Skin epidermis (tissue), 12 donors: ENCODE data around the gene DDX27.
"Not testable (repeated sequence)": the region's sequence is repeated elsewhere in the genome, so short reads cannot be mapped to it uniquely, and the experiment has no call there.

ENCODE experiments used
- H3K27ac ChIP-seq, 21 experiments: fragments of 200-600 bp; sonication (generic) in 11 of 21; one replicate each; pipeline ENCODE4 v1.5.0; 2020; ENCODE audit warnings: mild to moderate bottlenecking in 3 of 21, inconsistent platforms in 2 of 21, moderate library complexity in 2 of 21
- H3K4me3 ChIP-seq, 7 experiments: fragments of 200-600 bp; sonication (generic) in 2 of 7; one replicate each; pipeline ENCODE4 v1.5.0; 2020; ENCODE audit warnings: inconsistent platforms in 2 of 7, mild to moderate bottlenecking in 2 of 7, moderate library complexity in 1 of 7

The DDX27 gene, protein sequence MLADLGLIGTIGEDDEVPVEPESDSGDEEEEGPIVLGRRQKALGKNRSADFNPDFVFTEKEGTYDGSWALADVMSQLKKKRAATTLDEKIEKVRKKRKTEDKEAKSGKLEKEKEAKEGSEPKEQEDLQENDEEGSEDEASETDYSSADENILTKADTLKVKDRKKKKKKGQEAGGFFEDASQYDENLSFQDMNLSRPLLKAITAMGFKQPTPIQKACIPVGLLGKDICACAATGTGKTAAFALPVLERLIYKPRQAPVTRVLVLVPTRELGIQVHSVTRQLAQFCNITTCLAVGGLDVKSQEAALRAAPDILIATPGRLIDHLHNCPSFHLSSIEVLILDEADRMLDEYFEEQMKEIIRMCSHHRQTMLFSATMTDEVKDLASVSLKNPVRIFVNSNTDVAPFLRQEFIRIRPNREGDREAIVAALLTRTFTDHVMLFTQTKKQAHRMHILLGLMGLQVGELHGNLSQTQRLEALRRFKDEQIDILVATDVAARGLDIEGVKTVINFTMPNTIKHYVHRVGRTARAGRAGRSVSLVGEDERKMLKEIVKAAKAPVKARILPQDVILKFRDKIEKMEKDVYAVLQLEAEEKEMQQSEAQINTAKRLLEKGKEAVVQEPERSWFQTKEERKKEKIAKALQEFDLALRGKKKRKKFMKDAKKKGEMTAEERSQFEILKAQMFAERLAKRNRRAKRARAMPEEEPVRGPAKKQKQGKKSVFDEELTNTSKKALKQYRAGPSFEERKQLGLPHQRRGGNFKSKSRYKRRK

DNA sequence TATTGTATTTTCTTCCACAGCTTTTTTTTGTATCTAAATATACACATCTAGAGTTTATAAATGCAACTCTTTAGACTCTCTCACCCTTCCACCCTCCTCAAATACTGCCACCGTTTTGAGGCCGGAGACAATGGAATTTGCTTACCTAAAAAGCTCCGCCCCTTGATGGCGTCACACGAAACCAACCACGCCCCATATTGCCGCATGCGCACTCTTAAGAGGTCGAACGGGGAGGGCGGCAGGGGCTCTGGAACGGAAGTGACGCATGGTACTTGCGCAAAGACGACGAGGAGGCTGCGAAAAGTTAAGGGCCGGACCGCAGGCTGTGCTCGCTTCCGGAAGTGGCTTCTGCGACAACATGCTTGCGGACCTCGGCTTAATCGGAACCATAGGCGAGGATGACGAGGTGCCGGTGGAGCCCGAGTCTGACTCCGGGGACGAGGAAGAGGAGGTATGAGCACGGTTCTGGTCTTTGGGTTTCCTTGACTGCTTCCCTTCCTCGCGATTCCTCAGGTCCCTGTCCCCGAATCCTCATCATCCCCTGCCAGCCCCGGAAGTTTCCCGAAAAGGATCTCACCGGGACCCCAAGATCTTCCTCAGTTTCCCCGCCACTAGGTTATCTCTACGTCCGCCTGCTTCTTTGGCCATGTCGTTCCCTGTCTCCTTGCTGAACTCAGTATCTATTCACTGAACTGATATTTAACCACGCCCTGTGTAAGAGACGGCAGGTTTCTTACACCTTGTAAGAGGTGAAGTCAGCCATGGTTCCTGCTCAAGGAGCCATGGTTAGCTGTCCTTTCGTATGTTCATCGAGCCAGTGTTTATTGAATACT, at the start of gene DDX27:
TSS of gene DDX27 (plus strand) at position 326 of the 833 bp plus-strand sequence. CDS start at position 359, 33 bp downstream.
- peak within 1 kb of the TSS; percentile 18 to 95 (median 89) for H3K27ac ChIP-seq
- peak within 1 kb of the TSS; percentile 64 to 84 (median 80) for H3K4me3 ChIP-seq

DNA sequence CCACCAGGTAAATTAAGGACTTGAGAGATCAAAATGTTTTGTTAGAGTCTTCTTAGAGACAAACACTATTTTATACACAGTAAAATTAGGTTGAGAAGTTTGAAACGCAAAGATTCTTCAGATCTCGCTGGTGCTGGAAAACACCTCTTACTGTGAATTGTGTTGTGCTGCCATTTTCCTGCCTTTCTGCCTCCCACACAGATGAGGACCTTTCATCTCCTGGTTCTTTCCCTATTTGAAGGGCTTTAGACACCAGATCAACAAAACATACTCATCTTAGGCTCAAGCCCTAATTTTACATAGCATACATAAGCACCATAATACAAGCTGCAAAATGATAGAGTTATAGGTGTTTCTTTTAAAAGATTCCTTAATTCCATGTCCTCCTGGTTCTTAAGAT, 49.7 kb upstream of the DDX27 start:
- Histone ChIP-seq H3K27ac (no peak overlapping the region), H3K4me3 (no peak overlapping the region)

DNA sequence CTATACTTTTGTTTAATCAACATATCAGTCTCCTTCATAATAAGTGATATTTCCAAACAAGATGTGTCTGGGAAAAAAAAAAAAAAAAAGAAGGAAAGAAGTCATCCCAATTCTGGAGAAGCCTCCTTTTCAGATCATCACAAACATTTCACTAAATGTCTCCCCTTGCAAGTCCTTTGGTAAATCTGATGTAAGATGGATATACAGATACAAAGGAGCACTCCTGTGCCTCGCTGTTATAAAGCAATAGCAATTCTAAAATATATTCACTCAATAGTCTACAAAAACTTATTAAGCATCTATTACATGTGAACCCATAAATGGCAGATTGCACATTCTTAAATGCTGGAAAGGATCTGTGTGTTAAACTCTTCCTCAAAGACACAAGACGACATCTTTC, 48.5 kb upstream of the DDX27 start:
- H3K4me3 ChIP-seq, result no peak overlapping the region
- no peak overlapping the region for H3K27ac ChIP-seq

GRCh38 chr20:49171909-49172308, 47.3 kb upstream of the DDX27 start:
- Histone ChIP-seq H3K27ac (no peak overlapping the region), H3K4me3 (no peak overlapping the region)

DNA sequence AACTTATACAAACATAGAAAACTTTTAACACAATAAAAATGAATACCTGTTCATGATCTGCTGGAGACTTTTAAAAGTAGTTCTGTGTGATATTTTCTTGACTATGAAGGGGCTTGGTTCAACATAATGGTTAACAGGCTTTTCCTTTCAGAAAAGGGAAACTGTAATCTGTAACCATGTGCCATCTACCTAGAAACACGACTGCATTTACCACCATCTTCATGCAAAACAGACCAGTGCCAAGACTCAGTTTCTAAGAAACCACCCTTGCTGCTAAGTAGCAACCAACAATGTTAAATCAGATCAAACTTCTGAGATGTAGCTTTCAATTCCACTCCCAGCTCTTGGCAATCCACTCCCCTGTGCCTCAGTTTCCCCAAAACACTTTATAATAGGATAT, 46.8 kb upstream of the DDX27 start:
- Histone ChIP-seq H3K27ac (no peak overlapping the region), H3K4me3 (no peak overlapping the region)

DNA sequence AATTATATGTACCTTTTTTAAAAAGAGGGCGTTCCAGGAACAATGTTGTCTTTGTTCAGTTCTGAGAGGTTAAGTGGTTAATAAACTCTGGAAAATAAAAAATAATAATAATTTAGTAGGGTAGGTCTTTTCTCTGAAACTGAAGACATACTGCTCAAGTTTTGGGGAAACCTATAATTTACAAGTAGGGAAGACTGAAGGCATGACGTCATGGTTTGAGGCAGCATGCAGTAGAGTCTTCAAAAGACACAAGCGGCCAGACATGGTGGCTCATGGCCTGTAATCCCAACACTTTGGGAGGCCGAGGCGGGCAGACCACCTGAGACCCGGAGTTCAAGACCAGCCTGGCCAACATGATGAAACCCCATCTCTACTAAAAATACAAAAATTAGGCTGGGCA, 45.0 kb upstream of the DDX27 start:
- H3K4me3 ChIP-seq, result no peak overlapping the region
- H3K27ac ChIP-seq, result no peak overlapping the region

DNA sequence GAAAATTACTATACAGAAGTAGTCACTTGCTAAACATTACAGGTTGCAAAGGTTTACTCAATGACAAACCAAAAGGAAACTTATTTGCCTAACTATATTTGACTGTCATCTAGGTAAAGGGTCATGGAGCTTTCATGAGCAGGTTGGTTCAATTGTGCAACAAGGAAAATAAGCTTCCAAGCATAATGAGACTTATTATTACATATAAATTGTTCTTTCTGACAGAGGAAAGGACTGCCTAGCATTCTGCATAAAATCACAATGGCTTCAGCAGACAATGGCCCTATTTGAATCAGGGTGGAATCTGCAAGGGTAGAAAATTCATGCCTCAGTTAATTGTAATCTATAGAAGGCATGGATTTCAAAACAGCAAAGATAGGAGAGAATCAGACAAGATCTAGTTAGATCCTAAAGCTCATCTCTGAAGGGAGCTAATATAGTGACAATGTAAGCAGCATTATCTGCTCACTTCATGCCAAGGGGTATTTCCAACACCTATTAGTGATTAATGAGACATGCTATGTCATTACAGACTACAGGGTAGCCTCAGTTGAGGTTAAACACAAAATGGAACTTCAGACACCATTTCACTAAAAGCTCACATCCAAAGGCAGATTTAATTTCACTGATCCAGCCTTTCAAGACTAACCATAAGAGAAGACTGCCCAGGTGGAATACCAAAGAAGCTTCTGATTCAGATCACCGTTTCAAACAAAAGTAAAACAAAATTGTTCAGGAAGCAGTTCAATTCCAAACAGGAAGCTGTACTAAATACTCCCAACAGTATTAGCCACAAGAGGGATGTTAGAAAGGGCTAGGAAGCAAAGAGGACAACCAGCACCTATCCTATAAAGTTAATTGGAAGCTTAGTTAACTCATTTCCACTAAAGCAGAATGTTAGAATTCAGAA, 39.6 kb upstream of the DDX27 start:
- H3K27ac ChIP-seq, result peak overlapping the region in 7 of 21 experiments; percentile 1 to 60 (median 15)
- no peak overlapping the region for H3K4me3 ChIP-seq

DNA sequence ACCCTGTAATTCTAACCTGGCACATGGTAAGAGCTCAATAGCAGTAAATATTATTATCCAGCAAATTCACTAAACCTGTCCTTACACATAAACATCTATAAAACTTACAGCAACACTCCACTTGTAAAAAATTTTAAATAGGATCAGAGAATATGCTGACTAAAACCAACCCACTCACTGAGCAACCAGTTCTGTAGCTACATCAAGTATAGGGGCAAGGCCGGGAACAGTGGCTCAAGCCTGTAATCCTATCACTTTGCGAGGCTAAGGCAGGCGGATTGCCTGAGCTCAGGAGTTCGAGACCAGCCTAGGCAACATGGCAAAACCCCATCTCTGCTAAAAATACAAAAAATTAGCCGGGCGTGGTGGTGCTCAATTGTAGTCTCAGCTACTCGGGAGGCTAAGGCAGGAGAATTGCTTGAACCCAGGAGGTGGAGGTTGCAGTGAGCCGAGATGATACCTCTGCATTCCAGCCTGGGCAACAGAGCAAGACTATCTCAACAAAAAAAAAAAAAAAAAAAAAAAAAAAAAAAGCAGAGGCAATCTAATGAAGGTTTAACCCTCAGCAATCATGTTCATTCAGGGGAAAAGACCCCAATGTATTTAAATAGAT, 37.8 kb upstream of the DDX27 start:
- peak overlapping the region in 1 of 21 experiments; percentile 34 for H3K27ac ChIP-seq
- H3K4me3 ChIP-seq, result no peak overlapping the region

GRCh38 chr20:49183444-49183843, 35.8 kb upstream of the DDX27 start:
- no peak overlapping the region for H3K27ac ChIP-seq
- no peak overlapping the region for H3K4me3 ChIP-seq

DNA sequence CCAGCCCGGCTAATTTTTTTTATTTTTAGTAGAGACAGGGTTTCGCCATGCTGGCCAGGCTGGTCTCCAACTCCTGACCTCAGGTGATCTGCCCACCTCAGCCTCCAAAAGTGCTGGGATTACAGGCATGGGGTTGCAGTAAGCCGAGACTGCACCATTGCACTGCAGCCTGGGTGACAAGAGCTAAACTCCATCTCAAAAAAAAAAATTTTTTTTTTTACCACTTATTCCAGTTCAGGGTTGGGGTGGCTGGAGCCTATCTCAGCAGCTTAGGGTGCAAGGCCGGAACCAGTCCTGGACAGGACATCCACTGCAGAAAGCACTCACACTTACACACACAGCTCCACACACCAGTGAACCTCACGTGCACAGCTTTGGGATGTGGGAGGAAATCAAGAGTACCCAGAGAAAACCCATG, 35.1 kb upstream of the DDX27 start:
- not testable (repeated sequence) for H3K4me3 ChIP-seq, H3K27ac ChIP-seq

GRCh38 chr20:49184691-49185070, 34.5 kb upstream of the DDX27 start:
- Histone ChIP-seq H3K4me3 (no peak overlapping the region), H3K27ac (no peak overlapping the region)

DNA sequence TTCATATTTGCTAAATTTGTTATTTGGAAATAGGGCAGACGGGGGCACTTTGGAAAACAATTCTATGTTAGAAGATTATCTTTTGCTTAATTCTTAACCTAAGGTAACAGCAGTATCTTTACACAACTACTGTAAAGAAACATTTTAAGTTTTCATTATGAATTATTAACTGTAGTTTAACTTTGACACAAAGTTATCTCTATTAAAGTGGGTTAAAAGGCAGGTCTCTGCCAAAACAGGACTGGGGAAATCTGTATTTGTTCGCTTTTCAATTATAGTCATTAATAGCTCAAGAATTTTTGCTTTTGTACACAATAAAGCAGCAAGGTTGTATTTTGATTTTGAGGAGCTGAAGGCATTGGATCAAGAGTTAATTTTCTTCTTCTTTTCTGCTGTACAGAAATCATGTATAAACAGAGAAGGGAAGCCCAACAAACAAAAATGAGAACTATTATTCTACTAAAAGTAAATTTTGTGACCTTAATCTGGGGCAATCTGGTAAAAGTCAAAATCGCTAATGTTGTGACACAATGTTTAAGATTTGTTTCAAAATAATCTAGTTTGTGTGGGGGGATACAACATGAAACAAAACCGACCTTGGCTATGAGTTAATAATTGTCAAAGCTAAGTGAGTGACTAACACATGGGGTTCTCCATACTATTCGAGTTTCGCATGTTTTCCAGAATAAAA, 34.0 kb upstream of the DDX27 start:
- no peak overlapping the region for H3K4me3 ChIP-seq
- H3K27ac ChIP-seq, result no peak overlapping the region

GRCh38 chr20:49186535-49187329, 32.5 kb upstream of the DDX27 start:
- Histone ChIP-seq H3K4me3 (peak overlapping the region; percentile 52 to 98 (median 92)), H3K27ac (peak overlapping the region in 20 of 21 experiments; percentile 17 to 98 (median 92))

GRCh38 chr20:49187330-49187850, 31.8 kb upstream of the DDX27 start:
- peak overlapping the region; percentile 81 to 98 (median 91) for H3K27ac ChIP-seq
- H3K4me3 ChIP-seq, result peak overlapping the region; percentile 52 to 98 (median 92)

GRCh38 chr20:49187851-49188641, 31.2 kb upstream of the DDX27 start, which contains the start of gene STAU1:
Gene STAU1 (minus strand): TSS chr20:49188334. CDS start chr20:49166201, 22,133 bp downstream.
- peak within 1 kb of the TSS; percentile 81 to 98 (median 91) for H3K27ac ChIP-seq

GRCh38 chr20:49192944-49193518, 26.2 kb upstream of the DDX27 start:
- H3K27ac ChIP-seq, H3K4me3 ChIP-seq: not testable (repeated sequence)

More at GRCh38 chr20:49187851-49188641, 31.2 kb upstream of the DDX27 start, which contains the start of gene STAU1:
- peak within 1 kb of the TSS; percentile 52 to 98 (median 92) for H3K4me3 ChIP-seq
